ENCODE results near the gene ZNF580.

The ZNF580 gene

DNA sequence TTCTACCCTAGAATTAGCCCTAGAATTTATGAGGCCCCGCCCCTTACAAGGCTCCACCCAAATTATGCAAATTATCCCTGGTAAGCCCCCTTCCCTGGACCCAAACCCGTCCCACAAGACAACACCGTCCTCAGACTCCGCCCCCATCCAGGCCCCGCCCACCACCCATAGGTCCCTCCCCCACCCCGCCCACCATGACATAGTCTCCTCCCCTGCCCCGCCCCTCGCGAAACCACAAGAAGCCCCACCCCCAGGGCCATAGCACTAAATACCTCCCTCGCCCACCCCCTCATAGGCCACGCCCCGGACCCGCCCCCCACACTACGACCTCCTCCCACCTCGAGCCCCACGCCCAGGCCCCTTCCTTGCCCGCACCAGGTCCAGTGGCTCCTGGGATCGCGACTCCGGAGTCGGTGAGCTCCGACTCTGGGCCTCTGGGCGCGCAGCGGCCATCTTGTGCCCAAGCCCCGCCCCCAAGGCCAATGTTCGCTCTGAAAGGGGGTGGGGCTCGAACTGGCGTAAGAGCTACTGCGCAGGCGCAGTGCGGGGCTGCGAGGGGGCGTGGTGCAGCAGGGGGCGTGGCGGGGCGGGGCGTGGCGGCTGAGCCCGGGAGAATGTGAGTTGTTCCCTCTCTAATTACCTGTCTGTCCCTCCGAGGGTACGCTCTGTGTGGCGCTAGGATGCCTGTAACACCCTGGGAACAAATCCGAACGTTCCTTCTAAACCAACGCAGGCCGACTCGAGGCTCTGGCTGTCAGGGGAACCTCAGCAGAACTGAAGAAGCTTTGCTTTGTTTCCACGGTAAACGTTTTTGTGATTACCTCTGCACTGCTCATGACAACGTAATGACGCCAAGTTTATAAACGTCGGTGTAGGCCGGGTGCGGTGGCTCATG, 16.4 kb upstream of the ZNF580 start, which contains the start of gene ZNF784:
TSS of gene ZNF784 (minus strand) at position 458 of the 895 bp plus-strand sequence. CDS start at position 453, 5 bp downstream.
- peak; percentile 97 for DNase-seq (ENCODE audit: low spot score)

DNA sequence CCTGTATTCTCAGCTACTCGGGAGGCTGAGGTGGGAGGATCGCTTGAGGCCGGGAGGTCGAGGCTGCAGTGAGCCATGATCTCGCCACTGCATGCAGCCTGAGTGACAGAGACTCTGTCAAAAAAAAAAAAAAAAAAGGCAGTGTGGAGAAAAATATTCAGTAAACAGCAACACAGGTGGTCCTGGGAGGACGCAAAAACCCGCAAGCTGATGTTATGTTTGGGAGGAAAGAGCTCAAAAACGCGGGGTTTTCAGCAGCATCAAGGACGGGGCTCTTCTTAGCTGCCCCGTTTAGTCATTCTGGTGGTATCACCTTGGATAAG, 15.8 kb upstream of the ZNF580 start:
- no peak for DNase-seq (ENCODE audit: low spot score)

GRCh38 chr19:55626350-55626749, 14.5 kb upstream of the ZNF580 start:
- DNase-seq (ENCODE audit: low spot score) = no peak

DNA sequence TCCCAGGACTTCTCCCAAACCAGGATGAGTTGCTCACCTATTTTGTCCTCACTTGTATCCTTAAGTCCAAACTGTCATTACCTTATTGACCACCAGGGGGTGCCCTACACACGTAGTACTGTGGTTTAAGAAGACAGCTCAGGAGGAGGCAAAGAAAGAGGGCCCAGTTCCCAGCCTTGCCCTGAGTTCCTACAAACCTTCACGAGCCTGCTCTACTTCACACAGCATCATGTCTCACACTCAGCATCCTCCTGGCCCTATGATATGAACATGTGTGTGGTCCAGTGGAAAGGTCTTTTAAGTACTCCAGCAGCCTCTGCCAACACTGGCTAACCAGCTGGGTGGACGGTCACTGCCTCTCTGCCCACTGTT, 8.4 kb upstream of the ZNF580 start:
- DNase-seq (ENCODE audit: low spot score) = peak; percentile 72

DNA sequence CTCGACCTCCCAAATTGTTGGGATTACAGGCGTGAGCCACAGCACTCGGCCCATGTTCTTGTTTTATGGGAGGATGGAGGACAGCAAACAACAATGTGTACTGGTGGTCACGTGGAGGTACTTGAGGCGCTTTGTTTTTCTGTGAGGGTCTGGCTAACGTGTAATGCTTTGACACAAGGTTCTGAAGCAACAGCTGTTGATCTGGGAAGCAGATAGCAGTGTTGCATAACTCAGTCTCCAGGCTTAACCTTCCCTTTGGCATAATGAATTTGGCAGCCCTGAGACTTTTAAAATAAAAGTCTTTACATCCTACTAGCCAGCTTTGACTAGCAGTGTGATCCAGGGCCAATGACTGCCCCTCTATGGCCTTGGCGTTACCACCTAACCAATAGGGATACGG, 6.9 kb upstream of the ZNF580 start:
- no peak for DNase-seq (ENCODE audit: low spot score)

DNA sequence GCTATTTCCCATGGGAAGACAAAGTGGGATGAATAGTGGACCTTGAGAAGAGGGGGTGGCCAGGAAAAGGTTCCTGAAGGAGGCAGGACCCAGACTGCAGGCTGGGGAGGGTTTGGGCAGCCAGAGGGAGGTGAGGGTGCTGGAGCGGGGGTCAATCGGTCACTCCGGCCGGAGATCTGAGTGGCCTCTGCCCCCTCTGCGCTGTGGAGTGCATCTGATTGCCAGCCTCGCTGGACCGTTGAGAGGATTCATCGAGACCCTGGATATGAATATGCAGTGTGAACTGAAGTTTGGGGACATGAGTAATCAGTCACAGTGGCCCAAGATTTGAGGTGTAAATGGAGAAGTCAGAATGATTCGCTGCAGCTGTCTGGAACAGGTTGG, 5.5 kb upstream of the ZNF580 start:
- no peak for DNase-seq (ENCODE audit: low spot score)

GRCh38 chr19:55635856-55636440, 4.9 kb upstream of the ZNF580 start:
- DNase-seq (ENCODE audit: low spot score) = no peak

DNA sequence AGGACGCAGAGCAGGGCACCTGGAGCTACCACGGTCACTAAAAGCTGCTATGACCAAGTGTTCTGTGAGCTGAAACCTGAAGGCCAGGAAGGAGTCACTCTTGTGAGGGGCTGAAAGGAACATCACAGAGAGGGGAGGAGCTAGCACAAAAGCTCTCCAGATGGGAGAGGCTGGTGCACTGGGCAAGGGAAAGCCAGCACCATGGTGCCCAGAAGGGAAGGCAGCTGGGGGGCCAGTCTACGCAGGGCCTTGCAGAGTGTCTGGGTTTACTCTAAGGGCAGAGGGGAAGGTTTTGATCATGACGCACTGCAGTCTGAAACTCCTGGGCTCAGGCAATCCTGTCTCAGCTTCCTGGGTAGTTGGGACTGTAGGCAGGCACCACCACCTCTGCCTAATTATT, 4.1 kb upstream of the ZNF580 start:
- DNase-seq (ENCODE audit: low spot score) = no peak

GRCh38 chr19:55637534-55637933, 3.3 kb upstream of the ZNF580 start:
- no peak for DNase-seq (ENCODE audit: low spot score)

DNA sequence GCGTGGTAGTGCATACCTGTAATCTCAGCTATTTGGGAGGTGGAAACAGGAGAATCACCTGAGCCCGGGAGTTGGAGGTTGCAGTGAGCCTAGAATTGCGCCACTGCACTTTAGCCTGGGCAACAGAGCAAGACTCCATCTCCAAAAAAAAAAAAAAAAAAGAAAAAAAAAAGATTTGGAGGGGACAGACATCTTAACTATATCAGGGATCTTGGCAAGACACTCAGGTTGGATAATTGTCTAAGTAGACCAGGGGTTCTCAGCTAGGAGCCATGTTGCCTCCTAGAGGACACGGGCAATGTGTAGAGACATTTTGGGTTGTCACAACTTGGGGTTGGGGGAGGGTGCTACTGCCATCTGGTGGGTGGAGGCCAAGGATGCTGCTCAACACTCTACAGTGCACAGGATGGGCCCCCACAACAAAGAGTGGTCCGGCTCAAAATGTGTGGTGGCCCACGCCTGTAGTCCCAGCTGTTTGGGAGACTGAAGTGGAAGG, 1.9 kb upstream of the ZNF580 start:
- no peak for DNase-seq (ENCODE audit: low spot score)

DNA sequence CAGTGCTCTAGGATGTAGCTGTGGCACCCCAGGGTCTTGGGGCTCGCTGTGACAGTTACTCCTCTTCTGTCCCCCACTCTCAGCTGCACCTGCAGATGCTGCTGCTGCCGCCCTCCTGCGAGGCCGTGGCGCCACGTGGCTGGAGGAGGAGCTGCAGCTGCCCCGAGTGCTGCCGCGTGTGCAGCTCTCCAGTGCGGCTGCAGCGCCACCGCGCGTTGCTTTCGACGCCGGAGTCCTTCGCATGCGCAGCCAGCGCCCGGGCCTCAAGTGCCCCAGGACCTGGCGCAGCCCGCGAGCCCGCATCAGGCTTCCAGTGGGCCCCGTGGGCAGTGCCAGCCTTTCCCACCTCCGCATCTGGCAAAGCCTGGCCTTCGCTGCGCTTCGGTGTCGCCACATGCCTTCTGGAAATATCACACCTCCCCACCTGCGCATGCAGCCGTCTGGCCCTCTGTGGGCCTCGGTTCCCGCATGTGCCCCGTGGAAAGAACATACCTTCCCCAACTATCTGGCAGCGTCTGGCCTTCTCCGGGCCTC, 692 bp upstream of the ZNF580 start:
- DNase-seq (ENCODE audit: low spot score) = peak; percentile 73

DNA sequence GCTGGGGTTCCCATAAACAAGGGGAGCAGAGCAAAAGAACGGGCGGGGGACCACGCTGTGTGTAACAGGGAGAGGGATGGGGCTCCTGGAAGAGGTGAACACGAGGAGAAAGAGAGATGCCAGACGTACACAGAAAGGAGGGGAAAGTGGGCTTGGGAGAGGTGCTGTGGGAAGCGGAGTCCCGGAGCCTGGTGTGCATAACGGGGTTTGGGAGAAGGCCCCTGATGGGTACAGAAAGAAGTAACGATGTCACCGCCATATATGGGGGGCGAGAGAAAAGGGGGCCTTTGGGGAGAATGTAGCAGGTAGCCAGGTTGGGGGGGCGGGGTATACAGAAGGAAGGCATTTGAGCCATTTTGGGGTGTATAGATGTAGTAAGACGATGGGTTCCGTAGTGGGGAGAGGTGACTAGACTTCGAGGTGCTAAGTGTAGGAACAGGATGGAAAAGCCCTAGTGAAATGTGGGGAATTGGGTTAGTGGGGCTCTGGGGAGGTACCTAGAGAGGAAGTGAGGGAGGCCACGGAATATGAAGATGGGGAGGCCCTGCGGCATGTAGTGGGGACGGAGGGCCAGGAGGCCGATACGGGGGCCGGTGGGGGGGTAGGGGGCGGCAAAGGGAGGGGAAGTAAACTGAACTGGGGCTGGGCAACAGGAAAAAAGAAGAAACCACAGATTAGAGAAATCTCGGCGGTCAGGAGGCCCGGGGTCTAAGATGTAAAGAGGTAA, 787 bp downstream of the ZNF580 start:
- no peak for DNase-seq (ENCODE audit: low spot score)

- DNase-seq (ENCODE audit: low spot score) = no peak
Measured at GRCh38 chr19:55642153-55643002, 1.6 kb downstream of the ZNF580 start.

- peak; percentile 91 for DNase-seq (ENCODE audit: low spot score)
Measured at GRCh38 chr19:55643003-55643886, 2.4 kb downstream of the ZNF580 start, which contains the start of gene ZNF581. TSS of gene ZNF581 (plus strand) at chr19:55643649. CDS start at chr19:55644572, 923 bp downstream.

DNA sequence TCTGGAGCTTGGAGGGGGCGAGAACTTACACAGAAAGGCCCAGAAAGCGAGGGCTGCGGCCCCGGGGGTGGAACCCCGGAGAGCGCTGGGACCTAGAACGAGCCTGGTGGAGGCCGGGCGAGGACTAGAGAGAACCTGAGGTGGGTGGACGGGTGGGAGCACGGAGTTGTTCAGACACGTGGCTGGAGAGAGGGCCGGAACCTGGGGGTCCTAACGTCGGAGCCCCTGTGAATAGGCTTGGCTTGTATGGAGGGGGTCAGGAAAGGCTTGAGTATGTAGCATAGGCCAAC, 3.0 kb downstream of the ZNF580 start:
- DNase-seq (ENCODE audit: low spot score) = no peak

- no peak for DNase-seq (ENCODE audit: low spot score)
Measured at GRCh38 chr19:55644191-55644833, 3.5 kb downstream of the ZNF580 start.

DNA sequence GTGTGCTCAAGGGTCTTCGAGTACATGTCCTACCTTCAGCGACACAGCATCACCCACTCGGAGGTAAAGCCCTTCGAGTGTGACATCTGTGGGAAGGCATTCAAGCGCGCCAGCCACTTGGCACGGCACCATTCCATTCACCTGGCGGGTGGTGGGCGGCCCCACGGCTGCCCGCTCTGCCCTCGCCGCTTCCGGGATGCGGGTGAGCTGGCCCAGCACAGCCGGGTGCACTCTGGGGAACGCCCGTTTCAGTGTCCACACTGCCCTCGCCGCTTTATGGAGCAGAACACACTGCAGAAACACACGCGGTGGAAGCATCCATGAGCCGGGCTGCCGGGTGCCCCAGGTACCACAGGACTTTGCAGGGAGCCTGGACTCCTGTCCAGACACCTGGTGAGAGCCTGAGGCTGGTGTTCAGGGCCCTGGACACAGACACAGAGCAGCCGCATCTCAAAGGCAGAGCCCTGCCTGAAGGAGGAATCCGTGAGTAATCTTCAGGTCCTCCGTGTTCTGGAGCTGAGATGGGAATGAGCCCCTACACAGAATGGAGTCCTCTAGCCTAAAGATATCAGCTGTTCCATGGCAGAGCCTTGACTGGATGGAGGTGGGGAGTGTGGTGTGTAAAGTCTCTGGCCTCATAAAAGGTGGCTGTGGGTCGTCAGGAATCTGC, 4.2 kb downstream of the ZNF580 start:
- no peak for DNase-seq (ENCODE audit: low spot score)

GRCh38 chr19:55645512-55645881, 4.7 kb downstream of the ZNF580 start:
- no peak for DNase-seq (ENCODE audit: low spot score)

GRCh38 chr19:55646889-55647731, 6.3 kb downstream of the ZNF580 start:
- DNase-seq (ENCODE audit: low spot score) = no peak

Data from AG08396 (cell line).